ENCODE data around the gene ENPP6. TPM values are rescaled to one million over a fixed set of nuclear protein-coding genes. Genes with fewer than 3 reads are reported as not detected.

ENPP6 gene
- total RNA-seq: 1.9 TPM
- 1.2 TPM for polyA plus RNA-seq

- 76% methylated on average over 8 of the region's 8 CpGs for WGBS
- H3K27ac ChIP-seq (ENCODE audit: low read depth): no peak within 1 kb of the TSS
- no peaks in the 10 kb centered on the region for H3K36me3 ChIP-seq (ENCODE audit: insufficient read depth)
- H3K4me3 ChIP-seq (ENCODE audit: low read depth, low read length): no peak within 1 kb of the TSS
- H3K4me1 ChIP-seq (ENCODE audit: insufficient read depth): no peaks in the 10 kb centered on the region
- no peak for DNase-seq (ENCODE audit: extremely low spot score)
These were observed at the start of gene ENPP6 for GRCh38 chr4:184217634-184218033. Gene ENPP6 (minus strand): TSS chr4:184217873. CDS start chr4:184217819, 54 bp downstream.

GRCh38 chr4:184267206-184267608, 49.5 kb upstream of the ENPP6 start:
- no peaks in the 10 kb centered on the region for H3K4me1 ChIP-seq (ENCODE audit: insufficient read depth)
- WGBS: 78% methylated on average over 1 of the region's 1 CpG
- H3K4me3 ChIP-seq (ENCODE audit: low read depth, low read length): no peak overlapping the region
- no peak for DNase-seq (ENCODE audit: extremely low spot score)
- H3K36me3 ChIP-seq (ENCODE audit: insufficient read depth): no peaks in the 10 kb centered on the region
- H3K27ac ChIP-seq (ENCODE audit: low read depth): no peak overlapping the region

- H3K36me3 ChIP-seq (ENCODE audit: insufficient read depth): no peaks in the 10 kb centered on the region
- no peaks in the 10 kb centered on the region for H3K4me1 ChIP-seq (ENCODE audit: insufficient read depth)
- H3K4me3 ChIP-seq (ENCODE audit: low read depth, low read length): no peak overlapping the region
- no peak overlapping the region for H3K27ac ChIP-seq (ENCODE audit: low read depth)
- 74% methylated on average over 16 of the region's 16 CpGs for WGBS
- no peak for DNase-seq (ENCODE audit: extremely low spot score)
These were observed 48.1 kb upstream of the ENPP6 start for GRCh38 chr4:184265546-184266351.

- 21% methylated on average over 19 of the region's 19 CpGs for WGBS
- Histone ChIP-seq H3K36me3 (ENCODE audit: insufficient read depth) (no peaks in the 10 kb centered on the region), H3K4me3 (ENCODE audit: low read depth, low read length) (no peak overlapping the region), H3K4me1 (ENCODE audit: insufficient read depth) (no peaks in the 10 kb centered on the region), H3K27ac (ENCODE audit: low read depth) (no peak overlapping the region)
- peak; percentile 88 for DNase-seq (ENCODE audit: extremely low spot score)
These were observed 46.4 kb upstream of the ENPP6 start for GRCh38 chr4:184263910-184264732.

GRCh38 chr4:184263461-184263860, 45.8 kb upstream of the ENPP6 start:
- DNase-seq (ENCODE audit: extremely low spot score): no peak
- H3K4me1 ChIP-seq (ENCODE audit: insufficient read depth): no peaks in the 10 kb centered on the region
- 90% methylated on average over 5 of the region's 5 CpGs for WGBS
- no peak overlapping the region for H3K27ac ChIP-seq (ENCODE audit: low read depth)
- H3K4me3 ChIP-seq (ENCODE audit: low read depth, low read length): no peak overlapping the region
- H3K36me3 ChIP-seq (ENCODE audit: insufficient read depth): no peaks in the 10 kb centered on the region

GRCh38 chr4:184262901-184263300, 45.2 kb upstream of the ENPP6 start:
- no peak for DNase-seq (ENCODE audit: extremely low spot score)
- Histone ChIP-seq H3K36me3 (ENCODE audit: insufficient read depth) (no peaks in the 10 kb centered on the region), H3K27ac (ENCODE audit: low read depth) (no peak overlapping the region), H3K4me1 (ENCODE audit: insufficient read depth) (no peaks in the 10 kb centered on the region), H3K4me3 (ENCODE audit: low read depth, low read length) (no peak overlapping the region)

- 79% methylated on average over 5 of the region's 5 CpGs for WGBS
- no peak for DNase-seq (ENCODE audit: extremely low spot score)
These were observed 43.6 kb upstream of the ENPP6 start for GRCh38 chr4:184261246-184261645.

GRCh38 chr4:184259866-184260265, 42.2 kb upstream of the ENPP6 start:
- Histone ChIP-seq H3K4me3 (ENCODE audit: low read depth, low read length) (no peak overlapping the region), H3K4me1 (ENCODE audit: insufficient read depth) (no peaks in the 10 kb centered on the region), H3K27ac (ENCODE audit: low read depth) (no peak overlapping the region), H3K36me3 (ENCODE audit: insufficient read depth) (no peaks in the 10 kb centered on the region)
- WGBS: 37% methylated on average over 6 of the region's 6 CpGs
- DNase-seq (ENCODE audit: extremely low spot score): no peak

More at GRCh38 chr4:184261246-184261645, 43.6 kb upstream of the ENPP6 start:
- no peaks in the 10 kb centered on the region for H3K4me1 ChIP-seq (ENCODE audit: insufficient read depth)
- H3K4me3 ChIP-seq (ENCODE audit: low read depth, low read length): no peak overlapping the region
- H3K36me3 ChIP-seq (ENCODE audit: insufficient read depth): no peaks in the 10 kb centered on the region
- no peak overlapping the region for H3K27ac ChIP-seq (ENCODE audit: low read depth)

- WGBS: 70% methylated on average over 3 of the region's 3 CpGs
These were observed 41.4 kb upstream of the ENPP6 start for GRCh38 chr4:184259081-184259480.

GRCh38 chr4:184255871-184256642, 38.4 kb upstream of the ENPP6 start:
- no peaks in the 10 kb centered on the region for H3K4me1 ChIP-seq (ENCODE audit: insufficient read depth)
- H3K27ac ChIP-seq (ENCODE audit: low read depth): no peak overlapping the region
- WGBS: 84% methylated on average over 22 of the region's 22 CpGs
- DNase-seq (ENCODE audit: extremely low spot score): no peak
- no peaks in the 10 kb centered on the region for H3K36me3 ChIP-seq (ENCODE audit: insufficient read depth)
- H3K4me3 ChIP-seq (ENCODE audit: low read depth, low read length): no peak overlapping the region

More at GRCh38 chr4:184259081-184259480, 41.4 kb upstream of the ENPP6 start:
- no peak for DNase-seq (ENCODE audit: extremely low spot score)
- no peak overlapping the region for H3K4me3 ChIP-seq (ENCODE audit: low read depth, low read length)
- no peaks in the 10 kb centered on the region for H3K4me1 ChIP-seq (ENCODE audit: insufficient read depth)
- no peaks in the 10 kb centered on the region for H3K36me3 ChIP-seq (ENCODE audit: insufficient read depth)
- no peak overlapping the region for H3K27ac ChIP-seq (ENCODE audit: low read depth)

GRCh38 chr4:184255361-184255760, 37.7 kb upstream of the ENPP6 start:
- H3K4me3 ChIP-seq (ENCODE audit: low read depth, low read length): no peak overlapping the region
- no peak overlapping the region for H3K27ac ChIP-seq (ENCODE audit: low read depth)
- no peak for DNase-seq (ENCODE audit: extremely low spot score)
- no peaks in the 10 kb centered on the region for H3K4me1 ChIP-seq (ENCODE audit: insufficient read depth)
- 61% methylated on average over 4 of the region's 4 CpGs for WGBS
- no peaks in the 10 kb centered on the region for H3K36me3 ChIP-seq (ENCODE audit: insufficient read depth)

- no peak for DNase-seq (ENCODE audit: extremely low spot score)
These were observed 35.4 kb upstream of the ENPP6 start for GRCh38 chr4:184253072-184253420.

More at GRCh38 chr4:184253072-184253420, 35.4 kb upstream of the ENPP6 start:
- H3K36me3 ChIP-seq (ENCODE audit: insufficient read depth): no peaks in the 10 kb centered on the region
- WGBS: 98% methylated on average over 24 of the region's 24 CpGs
- H3K27ac ChIP-seq (ENCODE audit: low read depth): no peak overlapping the region
- no peaks in the 10 kb centered on the region for H3K4me1 ChIP-seq (ENCODE audit: insufficient read depth)
- H3K4me3 ChIP-seq (ENCODE audit: low read depth, low read length): no peak overlapping the region
